ENCODE results near the gene OR1F1. TPM values are rescaled to one million over a fixed set of nuclear protein-coding genes. Genes with fewer than 3 reads are reported as not detected.

The OR1F1 gene
- total RNA-seq, 4 donors from 2014 or later: not detected

DNA sequence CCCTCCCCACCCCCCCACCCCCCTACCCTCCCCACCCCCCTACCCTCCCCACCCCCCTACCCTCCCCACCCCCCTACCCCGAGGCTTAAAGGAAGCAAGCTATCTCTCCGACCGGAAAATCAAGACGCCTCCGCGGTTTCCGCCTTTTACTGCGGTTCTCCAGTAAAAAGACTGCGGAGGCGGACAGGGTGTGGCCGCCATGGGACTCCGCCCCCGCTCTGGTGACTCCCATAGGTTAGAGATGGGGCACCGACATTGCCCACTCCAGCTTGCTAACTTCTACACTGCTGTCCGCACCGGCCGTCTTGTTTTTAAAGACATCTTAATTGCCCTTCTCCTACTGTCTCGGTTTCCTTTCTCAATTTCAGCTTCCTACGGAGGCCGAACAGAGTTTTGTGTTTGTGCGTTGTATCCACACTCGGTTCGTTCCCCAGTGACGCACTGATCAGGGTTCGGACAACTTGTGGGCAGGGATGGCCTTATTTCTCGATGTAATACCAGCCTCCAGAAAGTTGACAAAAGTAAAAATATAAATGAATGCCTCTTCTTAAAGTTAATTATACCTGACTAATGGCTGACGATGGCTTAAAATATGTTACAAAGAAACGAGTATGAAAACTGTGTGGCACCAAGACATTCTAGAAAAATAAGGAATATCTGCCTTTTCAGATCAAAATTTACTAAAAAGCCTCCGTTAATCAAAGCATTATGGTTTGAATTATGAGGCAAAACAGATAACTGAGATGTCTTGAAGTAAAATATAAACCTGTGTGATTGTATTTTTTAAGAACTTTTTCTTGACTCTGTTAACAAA, 48.1 kb downstream of the OR1F1 start:
- DNase-seq (ENCODE audit: extremely low spot score): no peak
- peaks cover 0 to 3% (median under 1%) of the 10 kb centered on the region in 4 donors for H3K9me3 ChIP-seq
- no peak overlapping the region for H3K27ac ChIP-seq (replicated peaks in 1 of 4)
- intact Hi-C loops (cut with DNase I): loop anchor here (5.0 kb wide), 1 partner anchor 46 kb away; the partner anchor contains the start of gene ZNF263
- H3K36me3 ChIP-seq: peaks cover 20 to 25% (median 22%) of the 10 kb centered on the region in 4 donors
- H3K27me3 ChIP-seq: peaks cover 0 to 3% (median 0%) of the 10 kb centered on the region in 4 donors
- no peak overlapping the region for H3K4me3 ChIP-seq
- peaks cover 14 to 23% (median 16%) of the 10 kb centered on the region in 4 donors for H3K4me1 ChIP-seq
- TF ChIP-seq EP300 (IDR thresholded peaks at IDR 0.05) (no peak), POLR2A (IDR thresholded peaks at IDR 0.05; ENCODE audit: low read depth) (no peak), POLR2AphosphoS5 (IDR thresholded peaks at IDR 0.05) (no peak)
- TF ChIP-seq, protein P1, sequence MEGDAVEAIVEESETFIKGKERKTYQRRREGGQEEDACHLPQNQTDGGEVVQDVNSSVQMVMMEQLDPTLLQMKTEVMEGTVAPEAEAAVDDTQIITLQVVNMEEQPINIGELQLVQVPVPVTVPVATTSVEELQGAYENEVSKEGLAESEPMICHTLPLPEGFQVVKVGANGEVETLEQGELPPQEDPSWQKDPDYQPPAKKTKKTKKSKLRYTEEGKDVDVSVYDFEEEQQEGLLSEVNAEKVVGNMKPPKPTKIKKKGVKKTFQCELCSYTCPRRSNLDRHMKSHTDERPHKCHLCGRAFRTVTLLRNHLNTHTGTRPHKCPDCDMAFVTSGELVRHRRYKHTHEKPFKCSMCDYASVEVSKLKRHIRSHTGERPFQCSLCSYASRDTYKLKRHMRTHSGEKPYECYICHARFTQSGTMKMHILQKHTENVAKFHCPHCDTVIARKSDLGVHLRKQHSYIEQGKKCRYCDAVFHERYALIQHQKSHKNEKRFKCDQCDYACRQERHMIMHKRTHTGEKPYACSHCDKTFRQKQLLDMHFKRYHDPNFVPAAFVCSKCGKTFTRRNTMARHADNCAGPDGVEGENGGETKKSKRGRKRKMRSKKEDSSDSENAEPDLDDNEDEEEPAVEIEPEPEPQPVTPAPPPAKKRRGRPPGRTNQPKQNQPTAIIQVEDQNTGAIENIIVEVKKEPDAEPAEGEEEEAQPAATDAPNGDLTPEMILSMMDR (IDR thresholded peaks at IDR 0.05): no peak
- whole genome bisulfite sequencing: 86% methylated on average over 22 of the region's 29 CpGs

DNA sequence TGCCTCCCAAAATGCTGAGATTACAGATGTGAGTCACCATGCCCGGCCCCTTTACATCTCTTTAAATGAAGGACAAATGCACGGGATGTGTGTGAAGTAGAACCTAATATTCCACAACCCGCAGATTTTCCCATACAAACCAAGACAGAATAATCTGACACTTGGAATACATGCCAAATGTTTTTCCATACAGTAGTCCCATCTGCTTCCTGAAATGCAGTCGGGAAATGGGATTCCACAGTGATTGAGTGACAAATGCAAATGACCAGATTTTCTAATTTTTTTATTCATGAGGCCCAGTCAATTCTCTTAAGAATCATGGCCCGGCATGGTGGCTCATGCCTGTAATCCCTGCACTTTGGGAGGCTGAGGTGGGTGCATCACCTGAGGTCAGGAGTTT, 53.8 kb downstream of the OR1F1 start:
- Histone ChIP-seq H3K36me3 (no peaks in the 10 kb centered on the region), H3K27me3 (peaks cover 0 to 32% (median 0%) of the 10 kb centered on the region in 4 donors), H3K4me1 (no peaks in the 10 kb centered on the region), H3K9me3 (no peaks in the 10 kb centered on the region), H3K4me3 (no peak overlapping the region), H3K27ac (replicated peaks in 1 of 4) (no peak overlapping the region)
- no peak for TF ChIP-seq POLR2AphosphoS5 (IDR thresholded peaks at IDR 0.05)
- TF ChIP-seq, protein P1 (IDR thresholded peaks at IDR 0.05): no peak
- no peak for TF ChIP-seq EP300 (IDR thresholded peaks at IDR 0.05)
- TF ChIP-seq POLR2A (IDR thresholded peaks at IDR 0.05; ENCODE audit: low read depth): no peak
- WGBS: 69% methylated on average over 5 of the region's 5 CpGs
- DNase-seq (ENCODE audit: extremely low spot score): no peak
- intact Hi-C loops (cut with DNase I): no loop called here

DNA sequence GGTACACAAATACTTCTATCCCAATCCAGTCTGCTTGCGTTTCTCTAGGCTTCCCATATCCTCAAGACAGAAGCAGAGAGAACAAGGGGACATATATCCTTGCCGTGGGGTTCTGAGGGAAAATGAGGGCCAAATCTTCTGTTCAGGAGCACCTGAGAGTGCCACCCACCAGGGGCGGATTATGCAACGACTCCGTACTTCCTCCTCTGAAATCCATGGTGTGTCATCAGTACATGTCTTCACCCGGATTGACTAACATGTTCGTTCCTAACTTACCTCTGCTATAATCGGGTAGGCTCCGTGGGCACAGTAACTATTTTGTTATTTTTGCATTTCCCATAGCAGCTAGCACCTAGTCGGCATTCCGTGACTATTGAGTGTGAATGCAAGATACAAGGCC, 54.7 kb downstream of the OR1F1 start:
- H3K4me1 ChIP-seq: no peaks in the 10 kb centered on the region
- no peak for DNase-seq (ENCODE audit: extremely low spot score)
- intact Hi-C loops (cut with DNase I): no loop called here
- no peak overlapping the region for H3K27ac ChIP-seq (replicated peaks in 1 of 4)
- H3K9me3 ChIP-seq: no peaks in the 10 kb centered on the region
- 79% methylated on average over 11 of the region's 11 CpGs for WGBS
- H3K27me3 ChIP-seq: peaks cover 0 to 39% (median 0%) of the 10 kb centered on the region in 4 donors
- no peak overlapping the region for H3K4me3 ChIP-seq
- TF ChIP-seq POLR2AphosphoS5 (IDR thresholded peaks at IDR 0.05) (no peak), EP300 (IDR thresholded peaks at IDR 0.05) (no peak), POLR2A (IDR thresholded peaks at IDR 0.05; ENCODE audit: low read depth) (no peak)
- TF ChIP-seq, protein P1 (IDR thresholded peaks at IDR 0.05): no peak
- H3K36me3 ChIP-seq: no peaks in the 10 kb centered on the region

DNA sequence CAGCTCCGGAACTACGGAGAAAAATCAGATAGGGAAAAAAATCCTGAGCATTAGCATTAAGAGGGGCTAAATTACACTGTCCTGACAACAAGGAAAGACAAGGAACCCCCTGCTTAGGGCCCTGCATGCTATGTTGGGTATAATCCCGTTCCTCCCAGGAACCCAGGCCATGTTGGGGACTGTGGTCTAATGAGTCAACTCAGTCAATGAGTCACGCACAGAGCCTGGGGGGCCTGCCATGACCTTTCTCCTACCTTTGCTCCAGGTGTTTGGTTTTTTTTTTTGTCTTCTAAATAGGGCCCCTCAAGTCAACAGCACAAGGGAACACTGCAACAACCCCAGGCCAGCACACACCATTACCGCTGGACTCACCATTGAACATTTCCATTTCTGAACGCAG, 55.9 kb downstream of the OR1F1 start:
- DNase-seq (ENCODE audit: extremely low spot score): no peak
- WGBS: 77% methylated on average over 6 of the region's 6 CpGs
- no peak for TF ChIP-seq POLR2A (IDR thresholded peaks at IDR 0.05; ENCODE audit: low read depth)
- no peak for TF ChIP-seq POLR2AphosphoS5 (IDR thresholded peaks at IDR 0.05)
- TF ChIP-seq, protein P1 (IDR thresholded peaks at IDR 0.05): no peak
- TF ChIP-seq EP300 (IDR thresholded peaks at IDR 0.05): no peak
- intact Hi-C loops (cut with DNase I): no loop called here
- Histone ChIP-seq H3K4me3 (no peak overlapping the region), H3K9me3 (no peaks in the 10 kb centered on the region), H3K27ac (replicated peaks in 1 of 4) (no peak overlapping the region), H3K36me3 (no peaks in the 10 kb centered on the region), H3K4me1 (no peaks in the 10 kb centered on the region), H3K27me3 (peaks cover 0 to 49% (median 0%) of the 10 kb centered on the region in 4 donors)

All from esophagus muscularis mucosa (tissue), 4 donors.